Karpas-422 (cell line): ENCODE measurements around the gene TRIP6. TPM values are rescaled to one million over a fixed set of nuclear protein-coding genes. Genes with fewer than 3 reads are reported as not detected.
A peak's percentile ranks its signal among the peaks of the same experiment; 100 is the strongest.

Experiments
- DNase-seq: peaks from one replicate; pipeline ENCODE4 v3.0.0-alpha.2; 2015
- H2AFZ ChIP-seq: fragments of 200-600 bp; sonication (generic); 2 replicates; pipeline ENCODE4 v1.6.1; 2014; ENCODE audit warnings: antibody characterized with exemption, low read length, mixed read lengths
- H3K27ac ChIP-seq: fragments of 200-600 bp; sonication (generic); 2 replicates; pipeline ENCODE4 v1.5.1; 2014; ENCODE audit warnings: mild to moderate bottlenecking, low read length, moderate library complexity
- H3K27me3 ChIP-seq: fragments of 200-600 bp; sonication (generic); 2 replicates; pipeline ENCODE4 v1.6.1; 2014; ENCODE audit warnings: low read length, mixed read lengths
- H3K36me3 ChIP-seq: fragments of 200-600 bp; sonication (generic); 2 replicates; pipeline ENCODE4 v1.6.1; 2014; ENCODE audit warnings: low read length, mixed read lengths; ENCODE audit not compliant: insufficient read depth
- H3K4me1 ChIP-seq: fragments of 200-600 bp; sonication (generic); 2 replicates; pipeline ENCODE4 v1.6.1; 2014; ENCODE audit warnings: mild to moderate bottlenecking, low read length, mixed read lengths
- H3K4me2 ChIP-seq: fragments of 200-600 bp; sonication (generic); 2 replicates; pipeline ENCODE4 v1.6.1; 2014; ENCODE audit warnings: low read length, low read depth, mild to moderate bottlenecking; ENCODE audit not compliant: poor library complexity, severe bottlenecking
- H3K4me3 ChIP-seq: fragments of 200-600 bp; sonication (generic); 2 replicates; pipeline ENCODE4 v1.5.1; 2014; ENCODE audit warnings: mild to moderate bottlenecking, antibody characterized with exemption, low read length, mixed read lengths
- H3K79me2 ChIP-seq: fragments of 200-600 bp; sonication (generic); 2 replicates; pipeline ENCODE4 v1.6.1; 2014; ENCODE audit warnings: mild to moderate bottlenecking, low read length, mixed read lengths
- H3K9ac ChIP-seq: fragments of 200-600 bp; sonication (generic); 2 replicates; pipeline ENCODE4 v1.6.0; 2014; ENCODE audit warnings: low read length
- H3K9me2 ChIP-seq: fragments of 200-600 bp; sonication (generic), shearing (Covaris generic); replicated peaks from 2 replicates; pipeline ENCODE4 v1.6.0; 2014; ENCODE audit warnings: mild to moderate bottlenecking, low read length, moderate library complexity; ENCODE audit not compliant: insufficient read depth
- H3K9me3 ChIP-seq: fragments of 300-700, 200-600 bp; sonication (generic); 2 replicates; pipeline ENCODE4 v1.6.1; 2014; ENCODE audit warnings: low read length, mixed read lengths
- H4K20me1 ChIP-seq: fragments of 200-600 bp; sonication (generic); 2 replicates; pipeline ENCODE4 v1.6.1; 2014; ENCODE audit warnings: mild to moderate bottlenecking, antibody characterized with exemption, low read length, low read depth; ENCODE audit not compliant: insufficient read depth
- total RNA-seq: library from RNA; depleted of rRNA; stranded (reverse); fragments of >200 nt; shearing (Covaris generic); gene quantifications from 2 replicates; pipeline ENCODE4 v1.2.3, GENCODE V29; 2014; ENCODE audit warnings: low replicate concordance

TRIP6 gene
- total RNA-seq, 1 experiment from 2014 or later, result 19.5 TPM

DNA sequence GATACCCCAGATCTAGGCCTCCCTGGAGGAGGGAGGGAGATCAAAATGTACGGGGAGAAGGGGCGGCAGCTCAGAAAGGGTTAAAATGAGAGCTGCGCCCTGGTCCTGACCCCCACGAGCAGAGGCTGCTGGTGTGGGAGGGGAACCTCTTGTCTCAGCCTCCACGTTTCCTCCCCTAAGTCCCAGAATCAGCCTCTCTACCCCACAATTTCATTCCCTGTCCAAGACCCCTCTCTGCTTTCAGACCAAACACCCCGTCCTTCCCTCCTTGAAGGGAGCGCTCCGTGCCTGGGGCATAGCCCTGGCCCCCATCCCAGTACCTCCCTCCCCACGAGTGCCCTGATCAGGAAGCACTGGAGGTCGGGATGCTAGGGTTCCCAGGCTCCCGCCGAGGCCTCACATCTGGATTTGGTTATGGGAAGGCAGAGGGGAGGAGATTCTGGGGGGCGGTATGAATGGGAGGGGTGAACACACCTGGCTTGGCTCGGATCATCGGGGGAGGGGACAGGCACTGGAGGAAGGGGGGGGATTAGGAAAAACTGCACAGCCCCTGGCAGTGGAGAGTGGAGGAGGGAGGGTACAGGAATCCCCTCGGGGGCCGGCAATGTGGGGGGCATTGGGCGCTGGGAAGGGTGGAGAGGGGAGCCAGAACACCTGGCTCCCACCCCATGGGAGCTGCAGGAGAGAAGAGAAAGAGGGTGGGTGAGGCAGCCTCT, 42.5 kb upstream of the TRIP6 start:
- Histone ChIP-seq H2AFZ (no peak overlapping the region), H3K36me3 (no peaks in the 10 kb centered on the region), H3K9me2 (no peaks in the 10 kb centered on the region), H3K27ac (no peak overlapping the region), H3K79me2 (no peaks in the 10 kb centered on the region), H3K9me3 (no peaks in the 10 kb centered on the region), H3K9ac (no peak overlapping the region), H3K4me1 (no peaks in the 10 kb centered on the region), H3K27me3 (no peaks in the 10 kb centered on the region), H4K20me1 (no peaks in the 10 kb centered on the region), H3K4me2 (no peak overlapping the region), H3K4me3 (no peak overlapping the region)
- no peak for DNase-seq

DNA sequence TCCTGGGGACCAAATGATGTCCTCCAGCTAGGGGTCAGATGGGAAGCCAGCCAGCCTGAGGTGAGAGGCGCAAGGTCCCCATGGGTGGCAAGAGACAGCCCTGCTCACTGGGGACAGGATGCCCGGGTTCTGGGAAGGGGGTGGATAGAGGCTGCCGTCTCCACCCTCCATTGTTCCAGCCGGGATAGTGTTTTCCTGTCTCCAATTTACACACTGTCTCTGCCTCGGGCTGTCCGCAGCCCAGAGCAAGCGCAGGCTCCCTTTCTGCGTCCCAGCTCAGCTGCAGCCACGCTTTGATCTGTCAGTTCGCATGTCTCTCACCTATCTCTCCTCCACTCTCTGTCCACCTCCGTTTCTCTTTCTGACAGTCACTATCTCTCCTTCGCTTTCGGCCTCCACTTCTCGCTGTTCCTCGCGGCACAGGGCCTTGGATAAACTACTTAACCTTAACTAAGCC, 41.9 kb upstream of the TRIP6 start:
- H3K36me3 ChIP-seq, result no peaks in the 10 kb centered on the region
- no peak overlapping the region for H3K9ac ChIP-seq
- no peaks in the 10 kb centered on the region for H4K20me1 ChIP-seq
- no peak overlapping the region for H3K27ac ChIP-seq
- no peaks in the 10 kb centered on the region for H3K9me2 ChIP-seq
- H3K9me3 ChIP-seq, result no peaks in the 10 kb centered on the region
- H3K4me2 ChIP-seq, result no peak overlapping the region
- no peak overlapping the region for H3K4me3 ChIP-seq
- DNase-seq, result no peak
- no peak overlapping the region for H2AFZ ChIP-seq
- H3K79me2 ChIP-seq, result no peaks in the 10 kb centered on the region
- H3K27me3 ChIP-seq, result no peaks in the 10 kb centered on the region
- no peaks in the 10 kb centered on the region for H3K4me1 ChIP-seq

GRCh38 chr7:100825751-100826513, 41.3 kb upstream of the TRIP6 start:
- Histone ChIP-seq H2AFZ (no peak overlapping the region), H3K4me2 (no peak overlapping the region), H3K9me3 (no peaks in the 10 kb centered on the region), H3K36me3 (no peaks in the 10 kb centered on the region), H3K79me2 (no peaks in the 10 kb centered on the region), H3K9me2 (no peaks in the 10 kb centered on the region), H3K4me3 (no peak overlapping the region), H3K27me3 (no peaks in the 10 kb centered on the region), H4K20me1 (no peaks in the 10 kb centered on the region), H3K4me1 (no peaks in the 10 kb centered on the region), H3K9ac (no peak overlapping the region), H3K27ac (no peak overlapping the region)
- peak; percentile 45 for DNase-seq

- no peak overlapping the region for H2AFZ ChIP-seq
- no peaks in the 10 kb centered on the region for H3K79me2 ChIP-seq
- no peak for DNase-seq
Measured at GRCh38 chr7:100826514-100827329, 40.5 kb upstream of the TRIP6 start.

GRCh38 chr7:100827330-100828226, 39.6 kb upstream of the TRIP6 start, which contains the start of gene EPHB4:
EPHB4 (minus strand) TSS chr7:100827523; CDS start chr7:100827030, 493 bp downstream.
- DNase-seq, result no peak
- Histone ChIP-seq H3K36me3 (no peaks in the 10 kb centered on the region), H3K4me2 (no peak within 1 kb of the TSS), H3K9me2 (no peaks in the 10 kb centered on the region), H3K4me3 (no peak within 1 kb of the TSS), H3K27ac (no peak within 1 kb of the TSS), H3K4me1 (no peaks in the 10 kb centered on the region), H4K20me1 (no peaks in the 10 kb centered on the region), H3K27me3 (no peaks in the 10 kb centered on the region), H2AFZ (no peak within 1 kb of the TSS), H3K9me3 (no peaks in the 10 kb centered on the region), H3K79me2 (no peaks in the 10 kb centered on the region), H3K9ac (no peak within 1 kb of the TSS)

More at GRCh38 chr7:100826514-100827329, 40.5 kb upstream of the TRIP6 start:
- no peaks in the 10 kb centered on the region for H3K9me2 ChIP-seq
- H3K27me3 ChIP-seq, result no peaks in the 10 kb centered on the region
- H4K20me1 ChIP-seq, result no peaks in the 10 kb centered on the region
- no peak overlapping the region for H3K9ac ChIP-seq
- no peaks in the 10 kb centered on the region for H3K9me3 ChIP-seq
- H3K4me2 ChIP-seq, result no peak overlapping the region
- no peaks in the 10 kb centered on the region for H3K4me1 ChIP-seq
- H3K27ac ChIP-seq, result no peak overlapping the region
- H3K4me3 ChIP-seq, result no peak overlapping the region
- no peaks in the 10 kb centered on the region for H3K36me3 ChIP-seq

- no peak for DNase-seq
Measured at GRCh38 chr7:100829150-100829716, 38.0 kb upstream of the TRIP6 start.

DNA sequence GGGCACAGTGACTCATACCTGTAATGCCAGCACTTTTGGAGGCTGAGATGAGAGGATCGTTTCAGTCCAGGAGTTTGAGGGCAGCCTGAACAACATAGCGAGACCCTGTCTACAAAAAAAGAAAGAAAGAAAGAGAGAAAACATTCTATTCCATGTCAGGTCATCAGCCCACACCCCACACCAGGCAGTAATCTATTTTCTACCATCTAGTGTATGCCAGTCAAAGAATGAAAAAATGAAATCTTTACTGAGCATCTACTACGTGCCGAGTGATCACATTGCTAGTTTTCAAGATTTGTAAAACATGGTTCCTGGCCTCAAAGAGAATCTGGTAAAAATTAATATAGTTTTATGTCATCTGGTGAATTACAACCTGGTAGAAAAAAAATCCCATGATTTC, 36.8 kb upstream of the TRIP6 start:
- no peak overlapping the region for H2AFZ ChIP-seq
- no peaks in the 10 kb centered on the region for H3K9me3 ChIP-seq
- H3K36me3 ChIP-seq, result no peaks in the 10 kb centered on the region
- H3K4me3 ChIP-seq, result no peak overlapping the region
- DNase-seq, result no peak
- no peak overlapping the region for H3K9ac ChIP-seq
- no peaks in the 10 kb centered on the region for H3K9me2 ChIP-seq
- H3K79me2 ChIP-seq, result no peaks in the 10 kb centered on the region
- no peak overlapping the region for H3K27ac ChIP-seq
- H3K27me3 ChIP-seq, result no peaks in the 10 kb centered on the region
- H3K4me1 ChIP-seq, result no peaks in the 10 kb centered on the region
- H4K20me1 ChIP-seq, result no peaks in the 10 kb centered on the region
- no peak overlapping the region for H3K4me2 ChIP-seq

More at GRCh38 chr7:100829150-100829716, 38.0 kb upstream of the TRIP6 start:
- H3K27me3 ChIP-seq, result no peaks in the 10 kb centered on the region
- H2AFZ ChIP-seq, result no peak overlapping the region
- no peaks in the 10 kb centered on the region for H3K4me1 ChIP-seq
- H3K9me3 ChIP-seq, result no peaks in the 10 kb centered on the region
- no peaks in the 10 kb centered on the region for H3K36me3 ChIP-seq
- H3K27ac ChIP-seq, result no peak overlapping the region
- no peak overlapping the region for H3K9ac ChIP-seq
- H4K20me1 ChIP-seq, result no peaks in the 10 kb centered on the region
- no peak overlapping the region for H3K4me3 ChIP-seq
- H3K79me2 ChIP-seq, result no peaks in the 10 kb centered on the region
- H3K4me2 ChIP-seq, result no peak overlapping the region
- H3K9me2 ChIP-seq, result no peaks in the 10 kb centered on the region
